Upper lobe of left lung (tissue), 4 donors: Measurements from ENCODE around the gene LATS2.

Experiments used
- POLR2AphosphoS5 ChIP-seq, 2 donors: sonication (generic); formaldehyde crosslinking; IDR thresholded peaks; one replicate each; pipeline ENCODE4 v1.5.1; 2017; ENCODE audit warnings: antibody characterized with exemption in 2 of 2
- TF ChIP-seq, protein P1 (sequence below), 6 experiments: fragments of 450-650 bp in 4 of 6; fragments of 200-600 bp in 2 of 6; sonication (generic) in 2 of 6; IDR thresholded peaks; one replicate each; pipeline ENCODE4 v1.5.1; 2016 to 2019; ENCODE audit warnings: antibody characterized with exemption in 6 of 6

DNA sequence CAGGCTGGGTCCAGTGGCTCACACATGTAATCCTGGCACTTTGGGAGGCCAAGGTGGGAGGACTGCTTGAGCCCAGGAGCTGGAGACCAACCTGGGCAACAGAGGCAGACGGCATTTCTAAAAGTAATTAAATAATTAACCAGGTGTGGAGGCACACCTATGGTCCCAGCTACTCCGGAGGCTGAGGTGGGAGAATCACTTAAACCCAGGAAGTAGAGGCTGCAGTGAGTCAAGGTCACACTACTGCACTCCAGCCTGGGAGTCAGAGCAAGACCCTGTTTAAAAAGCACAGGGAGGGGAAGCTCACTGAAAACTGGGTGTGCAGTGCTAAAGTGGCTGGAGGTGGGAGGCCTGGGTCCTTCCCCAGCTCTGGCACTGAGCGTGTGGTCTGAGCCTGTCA, 9.7 kb downstream of the LATS2 start:
- TF ChIP-seq POLR2AphosphoS5 (IDR thresholded peaks at IDR 0.05), result no peak
- TF ChIP-seq, protein P1, sequence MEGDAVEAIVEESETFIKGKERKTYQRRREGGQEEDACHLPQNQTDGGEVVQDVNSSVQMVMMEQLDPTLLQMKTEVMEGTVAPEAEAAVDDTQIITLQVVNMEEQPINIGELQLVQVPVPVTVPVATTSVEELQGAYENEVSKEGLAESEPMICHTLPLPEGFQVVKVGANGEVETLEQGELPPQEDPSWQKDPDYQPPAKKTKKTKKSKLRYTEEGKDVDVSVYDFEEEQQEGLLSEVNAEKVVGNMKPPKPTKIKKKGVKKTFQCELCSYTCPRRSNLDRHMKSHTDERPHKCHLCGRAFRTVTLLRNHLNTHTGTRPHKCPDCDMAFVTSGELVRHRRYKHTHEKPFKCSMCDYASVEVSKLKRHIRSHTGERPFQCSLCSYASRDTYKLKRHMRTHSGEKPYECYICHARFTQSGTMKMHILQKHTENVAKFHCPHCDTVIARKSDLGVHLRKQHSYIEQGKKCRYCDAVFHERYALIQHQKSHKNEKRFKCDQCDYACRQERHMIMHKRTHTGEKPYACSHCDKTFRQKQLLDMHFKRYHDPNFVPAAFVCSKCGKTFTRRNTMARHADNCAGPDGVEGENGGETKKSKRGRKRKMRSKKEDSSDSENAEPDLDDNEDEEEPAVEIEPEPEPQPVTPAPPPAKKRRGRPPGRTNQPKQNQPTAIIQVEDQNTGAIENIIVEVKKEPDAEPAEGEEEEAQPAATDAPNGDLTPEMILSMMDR (IDR thresholded peaks at IDR 0.05), result no peak
